HG03457 (cell line): ENCODE data around the gene BICD2.
"Not testable (repeated sequence)": the region's sequence is repeated elsewhere in the genome, so short reads cannot be mapped to it uniquely, and the experiment has no call there.

Source experiments
- ATAC-seq: cut with Tn5 transposase; IDR thresholded peaks from one replicate; pipeline ENCODE4 v1.9.1; 2021; ENCODE audit warnings: moderate number of reproducible peaks; ENCODE audit not compliant: unreplicated experiment

Gene BICD2

GRCh38 chr9:92764381-92764987 is at the start of gene BICD2:
BICD2 (minus strand) TSS chr9:92764833; CDS start chr9:92764744, 89 bp downstream.
- ATAC-seq: peak; percentile 1

DNA sequence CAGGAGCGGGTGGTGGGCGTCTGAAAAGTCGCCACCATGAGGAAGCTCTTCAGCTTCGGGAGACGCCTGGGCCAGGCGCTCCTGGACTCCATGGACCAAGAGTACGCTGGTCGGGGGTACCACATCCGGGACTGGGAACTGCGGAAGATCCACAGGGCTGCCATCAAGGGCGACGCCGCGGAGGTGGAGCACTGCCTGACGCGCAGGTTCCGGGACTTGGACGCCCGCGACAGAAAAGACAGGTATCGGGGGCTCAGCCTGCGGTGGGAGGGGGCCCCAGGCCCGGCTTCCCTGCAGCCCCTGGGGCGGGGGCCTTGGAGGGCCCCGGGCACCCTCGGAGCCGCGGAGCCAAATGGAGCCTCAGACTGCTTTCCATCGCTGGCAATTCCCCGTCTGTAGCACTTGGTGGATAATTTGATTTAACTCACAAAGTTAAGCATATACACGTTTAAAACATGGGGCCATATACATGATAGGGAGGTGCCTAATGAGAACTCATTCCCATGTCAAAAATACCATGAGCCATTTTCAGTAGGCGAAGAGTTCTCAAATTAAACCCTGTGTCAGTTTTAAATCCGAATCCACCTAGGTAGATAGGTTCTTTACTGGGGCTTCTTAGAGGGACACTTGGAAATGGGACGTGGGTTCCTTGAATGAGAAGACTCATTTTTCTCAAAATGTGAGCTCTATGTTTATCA is 45.1 kb upstream of the BICD2 start:
- ATAC-seq: not testable (repeated sequence)

DNA sequence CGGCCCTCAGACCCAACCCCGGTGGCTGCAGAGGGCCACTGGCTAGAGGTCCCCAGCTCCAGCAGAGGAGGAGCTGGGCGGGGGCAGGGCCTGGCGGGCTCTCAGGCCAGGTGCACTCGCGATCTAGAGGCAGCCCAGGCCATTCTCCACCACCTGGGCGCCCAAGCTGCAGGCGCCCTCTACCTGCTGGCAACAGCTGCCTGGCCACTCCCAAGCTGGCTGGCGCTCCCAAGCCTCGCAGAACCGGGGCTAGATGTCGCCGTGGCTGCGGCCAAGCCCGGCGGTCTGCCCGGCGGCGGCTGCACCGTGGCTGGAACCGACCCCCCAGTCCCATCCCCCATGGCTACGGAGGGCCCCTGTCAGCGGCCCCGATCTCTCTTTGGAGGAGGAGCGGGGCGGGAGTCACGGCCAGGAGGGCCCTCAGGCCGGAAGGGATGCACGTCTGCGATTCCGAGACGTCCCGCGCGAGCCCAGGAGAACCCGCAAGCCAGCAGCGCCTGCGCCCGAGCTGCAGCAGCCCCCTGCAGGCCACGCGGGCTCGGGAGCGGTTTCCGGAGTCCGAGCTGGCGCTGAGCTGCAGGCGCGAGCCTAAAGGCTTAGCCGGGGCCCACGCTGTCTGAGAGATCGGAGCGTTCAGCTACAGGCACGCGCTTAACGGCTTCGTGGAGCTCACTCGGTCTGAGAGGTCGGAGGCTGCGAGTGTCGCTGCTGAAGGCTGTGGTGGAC is 44.3 kb upstream of the BICD2 start:
- ATAC-seq: no peak

DNA sequence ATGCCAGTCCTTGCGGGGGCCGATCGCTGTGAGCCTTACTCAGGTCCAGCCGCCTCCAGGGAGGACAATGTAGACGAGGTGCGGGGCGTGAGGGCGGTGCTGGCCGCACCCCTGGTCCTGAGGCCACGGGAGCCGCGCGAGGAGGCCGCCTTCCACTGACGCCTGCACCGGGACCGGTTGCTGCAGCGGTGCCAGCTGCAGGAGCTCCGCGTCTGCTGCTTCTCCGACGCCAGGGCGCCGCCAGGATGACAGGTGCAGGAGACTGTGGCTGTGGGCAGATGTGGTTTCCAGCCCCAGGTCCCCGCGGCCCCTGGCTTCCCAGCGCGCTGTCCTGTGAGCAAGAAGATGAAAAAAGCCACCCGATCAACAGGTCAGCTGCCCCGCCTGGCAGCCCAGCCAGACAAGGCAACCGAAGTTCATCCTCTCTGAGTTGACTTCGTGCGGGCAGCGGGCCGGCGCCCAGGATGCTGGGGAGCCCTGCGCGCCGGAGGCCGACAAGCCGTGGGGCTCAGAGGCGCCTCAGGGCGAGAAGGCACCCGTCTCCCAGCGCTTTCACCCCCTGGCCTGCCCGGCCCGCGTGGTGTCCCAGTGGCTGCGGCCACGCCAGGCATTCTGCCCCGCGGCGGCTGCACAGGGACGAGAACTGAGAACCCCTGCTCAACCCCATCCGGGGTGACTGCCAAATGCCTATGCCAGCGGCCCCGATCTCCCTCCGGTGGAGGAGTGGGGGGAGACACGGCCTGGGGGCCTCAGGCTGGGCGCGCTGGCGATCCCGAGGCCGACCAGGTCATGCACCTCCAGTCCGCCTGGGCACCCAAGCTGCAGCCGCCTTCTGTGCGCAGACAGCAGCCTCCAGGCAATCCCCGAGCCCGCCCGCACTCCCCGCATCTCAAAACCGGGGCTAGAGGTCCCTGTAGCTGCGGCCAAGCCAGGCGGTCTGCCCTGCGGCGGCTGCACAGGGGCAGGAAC is 43.4 kb upstream of the BICD2 start:
- no peak for ATAC-seq

DNA sequence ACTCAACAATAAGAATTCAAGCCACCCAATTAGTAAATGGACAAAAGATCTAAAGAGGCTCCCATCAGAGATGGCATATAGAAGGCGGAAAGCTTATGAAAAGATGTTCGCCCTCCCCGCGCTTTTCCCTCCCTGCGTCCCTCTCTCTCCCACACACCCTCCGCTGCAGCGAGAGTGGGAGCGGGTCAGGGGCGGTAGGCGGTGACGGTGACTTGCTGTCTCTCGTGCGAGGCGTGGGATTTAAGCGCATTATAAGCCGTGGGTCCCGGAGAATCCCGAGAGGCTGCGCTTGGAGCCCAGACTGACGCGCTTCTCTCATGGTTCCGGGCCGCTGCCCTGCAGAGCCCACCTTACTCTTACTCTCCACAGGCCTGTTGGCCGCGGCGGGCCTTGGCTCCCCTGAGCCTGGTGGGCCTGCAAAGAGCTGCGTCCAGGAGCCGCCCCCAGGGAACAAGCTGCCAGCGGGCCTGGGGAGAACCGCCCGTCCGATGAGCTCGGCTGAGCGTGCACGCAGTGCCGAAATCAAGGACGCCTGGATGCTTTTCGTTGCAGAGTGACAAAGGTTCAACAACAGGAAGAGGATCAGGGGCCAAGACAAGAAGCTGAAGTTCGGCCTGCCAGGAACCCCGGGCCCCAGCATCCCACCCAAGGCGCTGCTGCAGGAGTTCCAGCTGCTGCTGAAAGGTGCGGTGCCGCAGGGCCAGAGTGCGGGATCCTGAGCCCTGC is 42.6 kb upstream of the BICD2 start:
- no peak for ATAC-seq

DNA sequence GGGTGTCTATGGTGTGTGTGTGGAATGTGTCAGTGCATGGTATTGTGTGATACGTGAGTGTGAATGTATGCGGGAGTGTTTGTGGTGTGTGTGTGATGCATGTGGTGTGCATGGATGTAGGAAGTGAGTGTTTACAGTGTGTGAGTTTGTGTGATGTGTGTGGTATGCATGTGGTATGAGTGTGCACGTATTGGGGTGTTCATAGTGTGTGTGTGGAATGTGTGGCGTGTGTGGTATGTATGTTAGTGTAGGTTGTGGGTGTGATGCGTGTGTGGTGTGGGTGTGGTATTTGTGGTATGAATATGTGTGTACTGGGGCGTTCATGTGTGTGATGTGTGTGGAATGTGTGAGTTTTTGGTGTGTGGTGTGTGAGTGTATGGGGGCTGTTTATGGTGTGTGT is 40.1 kb upstream of the BICD2 start:
- ATAC-seq: no peak

DNA sequence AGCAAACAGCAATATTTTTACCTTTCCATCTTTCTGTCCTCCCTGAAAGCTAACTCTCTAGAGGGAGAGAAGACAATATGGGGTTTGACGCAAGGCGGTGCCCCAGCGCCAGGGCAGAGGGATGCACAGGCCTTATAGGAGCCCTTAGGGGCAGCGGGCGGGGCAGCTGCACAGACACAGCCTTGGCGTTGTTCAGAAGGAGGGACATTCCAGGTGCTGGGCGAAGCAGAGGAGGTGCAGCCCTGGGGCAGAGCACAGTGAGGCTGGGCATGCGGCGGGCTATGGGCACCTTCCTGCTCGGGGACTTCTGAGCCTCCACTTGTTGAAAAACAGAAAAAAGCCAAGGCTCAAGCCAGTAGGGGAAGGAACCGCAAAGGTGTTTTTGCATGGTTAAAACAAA is 33.7 kb upstream of the BICD2 start:
- no peak for ATAC-seq

- ATAC-seq: not testable (repeated sequence)
Measured at GRCh38 chr9:92796337-92796804, 31.7 kb upstream of the BICD2 start.

GRCh38 chr9:92795598-92796336 is 31.1 kb upstream of the BICD2 start:
- ATAC-seq: no peak

DNA sequence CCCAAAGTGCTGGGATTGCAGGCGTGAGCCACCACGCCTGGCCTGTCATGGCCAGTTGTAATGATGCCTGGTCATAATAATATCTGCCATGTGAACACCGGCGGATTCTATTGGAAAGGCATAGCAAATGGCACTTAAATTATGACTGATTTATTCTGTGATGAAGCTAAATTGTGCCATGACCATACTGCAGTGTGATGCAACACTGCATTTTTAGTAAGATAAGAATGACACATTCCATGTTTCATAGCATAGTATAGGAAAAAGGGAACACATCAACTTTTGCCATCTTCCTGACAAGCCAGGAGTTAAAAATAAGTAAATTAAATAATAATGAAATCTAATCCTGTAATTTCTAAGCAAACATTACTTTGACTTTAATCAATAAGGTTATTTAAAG is 30.4 kb upstream of the BICD2 start:
- no peak for ATAC-seq

DNA sequence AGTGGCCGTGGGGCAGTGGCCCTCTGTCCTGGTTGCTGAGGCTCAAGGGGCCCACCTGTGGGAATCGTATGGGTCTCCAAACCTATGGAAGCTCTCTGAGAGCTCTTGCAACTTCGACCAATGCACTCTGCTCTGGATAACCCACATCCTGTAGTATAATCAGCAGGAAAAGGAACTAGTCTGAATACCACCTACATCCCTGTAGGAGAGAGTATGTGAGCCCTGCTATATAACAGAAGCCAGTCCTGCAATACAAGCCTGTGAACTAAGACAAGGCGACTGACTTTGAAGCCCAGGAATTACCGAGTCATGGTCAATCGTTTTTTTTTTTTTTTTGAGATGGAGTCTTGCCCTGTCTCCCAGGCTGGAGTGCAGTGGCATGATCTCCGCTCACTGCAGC is 29.8 kb upstream of the BICD2 start:
- no peak for ATAC-seq

DNA sequence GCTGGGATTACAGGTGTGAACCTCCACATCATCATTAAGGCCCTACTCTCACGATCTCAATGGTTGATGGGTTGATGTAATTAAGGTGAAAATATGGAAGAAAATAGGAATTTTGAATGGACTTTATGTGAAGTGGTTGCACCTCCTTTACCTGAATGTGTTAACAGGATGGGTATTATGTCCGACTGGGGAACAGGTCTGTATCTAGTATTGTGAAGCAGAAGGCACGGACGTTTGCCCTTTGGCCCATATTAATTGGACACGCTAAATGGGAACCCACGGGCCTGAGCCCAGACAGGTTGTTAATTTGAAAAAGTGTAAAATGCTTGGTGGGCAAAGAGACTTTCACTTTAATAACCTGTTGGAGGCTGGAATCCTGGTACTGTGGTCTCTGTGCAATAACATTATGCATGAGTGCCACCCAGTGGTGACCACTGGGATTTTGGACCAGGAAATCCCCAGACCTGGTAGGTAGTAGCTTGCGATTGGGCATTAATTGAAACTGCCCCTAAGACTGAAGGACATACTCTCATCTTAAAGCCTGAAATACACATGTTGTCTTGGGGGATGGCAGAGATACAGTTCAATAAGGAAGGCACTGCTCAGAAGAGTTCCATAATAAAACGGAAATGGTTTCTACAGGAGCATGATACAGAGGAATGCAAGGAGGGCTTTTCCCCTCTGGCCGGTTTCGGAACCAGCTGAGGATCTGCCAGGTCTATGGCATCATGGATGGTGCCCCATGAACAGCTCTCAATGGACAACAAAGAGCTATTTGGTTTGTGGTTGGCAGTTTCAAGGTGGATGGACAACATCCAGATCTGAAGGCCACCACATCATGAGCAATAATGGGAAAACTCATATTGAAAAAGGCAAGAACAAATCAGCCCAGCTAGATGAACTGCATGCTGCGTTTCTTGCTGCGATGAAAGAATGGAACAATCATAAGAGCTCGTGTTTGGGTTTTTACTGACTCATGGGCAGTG is 26.2 kb upstream of the BICD2 start:
- no peak for ATAC-seq

DNA sequence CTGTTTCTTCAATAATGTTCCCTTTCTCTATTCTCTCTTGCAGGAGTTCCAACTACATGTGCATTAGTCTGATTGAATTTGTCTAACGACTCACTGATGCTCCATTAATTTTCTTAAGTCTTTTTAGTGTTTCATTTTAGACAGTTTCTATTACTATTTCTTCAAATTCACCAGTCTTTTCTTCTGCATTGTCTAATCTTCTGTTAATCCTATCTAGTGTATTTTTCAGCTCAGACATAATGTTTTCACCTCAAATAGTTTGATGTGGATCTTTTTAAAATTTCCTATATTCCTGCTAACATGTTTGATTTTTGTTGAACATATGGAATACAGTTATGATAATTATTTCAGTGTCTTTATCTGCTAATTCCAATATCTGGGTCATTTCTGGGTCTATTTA is 21.7 kb upstream of the BICD2 start:
- ATAC-seq: no peak

DNA sequence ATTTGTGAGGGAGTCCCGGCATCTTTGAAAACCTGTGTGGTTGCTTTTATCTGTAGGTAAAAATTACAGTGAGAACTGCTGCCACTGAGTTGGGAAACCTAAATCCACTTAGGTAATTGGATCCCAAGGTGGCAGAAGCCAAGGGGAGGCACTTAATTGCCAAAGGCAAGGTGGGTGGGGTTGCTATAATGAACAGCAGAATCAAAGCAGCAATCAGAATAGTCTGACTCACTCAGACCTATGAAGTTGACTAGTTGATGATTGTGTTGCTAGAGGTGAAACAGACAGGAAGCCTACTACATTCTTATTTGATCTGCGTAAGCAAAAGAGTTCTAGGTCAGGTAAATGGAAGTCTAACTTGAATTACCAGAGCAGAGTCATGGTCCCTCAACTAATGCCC is 17.3 kb upstream of the BICD2 start:
- ATAC-seq: no peak

DNA sequence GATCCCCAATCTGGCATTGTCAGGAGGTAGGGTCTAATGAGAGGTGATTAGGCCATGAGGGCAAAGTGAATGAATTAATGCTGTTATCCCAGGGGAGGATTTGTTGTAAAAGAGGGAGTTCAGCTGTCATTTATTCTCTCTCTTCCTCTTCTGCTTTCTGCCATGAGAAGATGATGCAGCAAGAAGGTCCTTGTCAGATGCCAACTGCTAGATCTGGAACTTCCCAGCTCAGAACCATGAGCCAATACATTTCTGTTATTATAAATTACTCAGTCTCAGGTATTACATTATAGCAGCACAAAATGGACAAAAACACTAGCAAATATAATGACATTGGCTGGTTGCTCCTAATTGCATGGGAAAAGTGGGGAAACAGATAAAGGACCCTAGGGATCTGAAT is 15.6 kb upstream of the BICD2 start:
- no peak for ATAC-seq

DNA sequence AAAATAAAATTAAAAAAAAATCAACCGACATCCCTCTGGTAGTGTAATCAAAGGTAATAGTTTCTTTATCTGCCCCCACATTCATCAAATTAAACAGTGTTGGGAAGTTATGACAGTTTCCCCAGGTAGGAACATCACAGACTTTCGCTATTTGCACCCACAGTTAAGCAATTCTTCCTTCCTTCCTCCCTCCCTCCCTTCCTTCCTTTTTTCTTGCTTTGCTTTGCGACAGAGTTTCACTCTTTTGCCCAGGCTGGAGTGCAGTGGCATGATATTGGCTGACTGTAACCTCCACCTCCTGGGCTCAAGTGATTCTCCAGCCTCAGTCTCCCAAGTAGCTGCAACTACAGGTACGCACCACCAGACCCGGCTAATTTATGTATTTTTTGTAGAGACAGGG is 10.8 kb upstream of the BICD2 start:
- no peak for ATAC-seq

GRCh38 chr9:92774274-92774673 is 9.6 kb upstream of the BICD2 start:
- ATAC-seq: no peak

DNA sequence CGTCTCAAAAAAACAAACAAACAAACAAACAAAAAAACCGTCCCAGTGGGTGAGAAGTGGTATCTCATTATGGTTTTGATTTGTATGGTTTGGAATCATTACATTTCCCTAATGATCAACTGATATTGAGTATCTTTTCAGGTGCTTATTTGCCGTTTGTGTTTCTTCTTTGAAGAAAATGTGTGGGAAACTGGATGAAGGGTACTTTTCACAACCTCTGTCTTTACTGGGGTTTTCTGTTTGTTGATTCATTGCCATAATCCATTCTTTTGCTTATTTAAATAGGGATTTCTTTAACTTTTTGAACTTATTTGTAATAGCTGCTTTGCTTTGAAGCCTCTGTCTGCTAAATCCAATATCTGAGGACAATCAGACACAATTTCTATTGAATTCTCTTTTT is 9.2 kb upstream of the BICD2 start:
- no peak for ATAC-seq
